AG04449 (cell line): Measurements from ENCODE around the gene EML6.

ENCODE experiments used
- CTCF ChIA-PET: fragments of 350-600 bp; formaldehyde crosslinking; extraction: SDS; loops from one replicate; lab custom pipeline; 2021; ENCODE audit warnings: antibody characterized with exemption; lab: Yijun Ruan, JAX
- POLR2A ChIA-PET: fragments of 400-600, 350-600 bp; formaldehyde crosslinking; extraction: SDS; loops from one replicate; lab custom pipeline; 2020; ENCODE audit warnings: antibody characterized with exemption, inconsistent platforms; lab: Yijun Ruan, JAX
- DNase-seq: peaks from one replicate; pipeline ENCODE4 v3.0.0-alpha.2; 2010; ENCODE audit warnings: low read depth, low spot score
- H3K4me3 ChIP-seq: 2 replicates; pipeline ENCODE4 v1.5.1; 2011; ENCODE audit warnings: low read depth, mild to moderate bottlenecking, control low read depth, low read length
- CTCF ChIP-seq: IDR thresholded peaks from one replicate; pipeline ENCODE4 v1.5.1; 2011; ENCODE audit warnings: mild to moderate bottlenecking, moderate library complexity, low read length, control low read depth, inconsistent platforms; ENCODE audit not compliant: insufficient read depth; ENCODE audit errors: missing control alignments

EML6 gene

DNA sequence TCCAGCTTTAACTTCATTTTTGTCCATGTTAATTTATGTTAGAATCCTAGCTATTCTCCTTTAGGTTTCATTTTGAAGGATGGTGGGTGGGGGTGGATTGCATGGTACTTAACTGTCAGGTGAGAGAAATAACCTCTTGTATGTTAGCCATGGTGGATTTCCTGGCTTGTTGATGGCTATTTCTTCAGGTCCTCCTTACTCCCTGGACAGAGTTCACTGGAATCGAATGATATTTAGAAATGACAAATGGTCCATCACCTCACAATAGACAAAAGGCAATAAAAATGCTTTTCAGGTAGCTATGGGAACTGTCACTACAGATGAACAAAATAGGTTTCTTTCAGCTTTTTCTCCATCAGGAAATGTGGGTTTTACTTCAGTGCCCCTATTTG lies 91.7 kb downstream of the EML6 start:
- H3K4me3 ChIP-seq, result no peak overlapping the region
- DNase-seq, result no peak
- ChIA-PET POLR2A (no interaction called here), CTCF (interaction anchor here (1.1 to 1.4 kb wide), 2 partner anchors 13 to 24 kb away, joined by 3 to 4 read pairs; no protein-coding TSS in a partner anchor)
- TF ChIP-seq CTCF, result no peak

DNA sequence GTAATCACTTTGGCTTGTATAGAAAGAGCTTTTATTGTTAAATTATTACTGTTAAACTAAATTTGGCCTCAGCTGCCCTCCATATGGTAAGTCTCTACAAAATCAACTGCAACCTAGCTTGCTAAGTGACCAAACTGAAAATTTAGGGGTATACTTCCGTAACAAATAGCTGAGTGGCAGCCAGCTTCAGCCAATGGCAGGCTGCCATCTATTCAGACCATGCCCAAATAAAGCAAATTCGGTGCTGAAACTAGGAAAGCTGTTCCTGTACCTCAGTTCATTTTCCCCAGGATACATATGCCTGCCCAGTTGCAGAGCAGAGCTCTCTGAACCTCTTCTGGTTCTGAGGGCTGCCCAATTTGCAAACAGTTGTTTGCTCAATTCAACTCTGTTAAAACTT lies 94.8 kb downstream of the EML6 start:
- H3K4me3 ChIP-seq, result no peak overlapping the region
- ChIA-PET CTCF (interaction anchor here (1.0 to 4.0 kb wide), 2 partner anchors 9 to 20 kb away, joined by 3 to 21 read pairs; no protein-coding TSS in a partner anchor), POLR2A (no interaction called here)
- DNase-seq, result no peak
- TF ChIP-seq CTCF, result no peak

GRCh38 chr2:54820558-54820957 lies 97.1 kb downstream of the EML6 start:
- no peak overlapping the region for H3K4me3 ChIP-seq
- DNase-seq, result no peak
- POLR2A ChIA-PET, result no interaction called here
- TF ChIP-seq CTCF, result no peak
- CTCF ChIA-PET, result interaction anchor here (1.3 to 4.0 kb wide), 2 partner anchors 15 to 18 kb away, joined by 3 to 21 read pairs; no protein-coding TSS in a partner anchor

DNA sequence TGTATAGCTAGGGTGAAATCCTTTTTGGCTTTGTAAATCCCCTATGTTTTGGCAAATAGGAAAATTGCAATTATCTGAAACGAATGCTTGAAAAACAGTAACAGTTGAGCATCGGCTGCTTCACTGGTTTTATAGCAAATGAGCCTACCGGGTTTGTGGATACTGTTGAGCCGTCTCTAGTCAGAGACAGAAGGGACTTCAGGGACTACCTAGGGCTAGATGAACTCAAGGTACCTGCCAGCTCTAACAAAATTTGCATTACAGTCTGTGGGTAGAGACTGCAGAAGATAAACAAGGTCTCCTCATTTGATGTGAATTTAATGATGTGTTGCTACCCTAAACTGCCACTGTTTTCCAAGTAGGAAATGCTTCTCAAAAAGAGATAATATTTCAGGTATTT lies 101.1 kb downstream of the EML6 start:
- POLR2A ChIA-PET, result no interaction called here
- no peak overlapping the region for H3K4me3 ChIP-seq
- DNase-seq, result no peak
- CTCF ChIA-PET, result interaction anchor here (9.3 kb wide), 1 partner anchor 15 kb away, joined by 95 read pairs; no protein-coding TSS in a partner anchor
- no peak for TF ChIP-seq CTCF

DNA sequence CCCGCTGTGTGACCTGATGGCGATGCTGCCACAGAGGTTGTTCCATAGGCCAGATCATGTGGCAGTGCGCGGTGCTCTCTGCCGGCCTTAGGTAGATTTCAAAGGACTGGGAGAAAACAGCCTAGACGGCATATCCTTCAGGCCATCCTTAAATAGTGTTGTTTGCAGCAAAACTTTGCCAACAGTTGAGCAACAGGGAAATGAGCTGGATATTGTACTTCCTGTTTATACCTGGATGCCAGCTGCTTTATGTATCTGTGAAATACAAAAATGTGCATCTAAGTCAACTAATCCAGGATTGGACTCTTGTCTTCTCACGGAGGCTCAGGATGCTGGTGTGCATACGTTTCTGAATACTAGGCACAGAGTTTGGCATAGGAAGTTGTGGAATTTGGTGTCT lies 107.1 kb downstream of the EML6 start:
- no peak for DNase-seq
- H3K4me3 ChIP-seq, result no peak overlapping the region
- ChIA-PET CTCF (interaction anchor here (2.5 to 9.3 kb wide), 2 partner anchors 9 to 723 kb away, joined by 6 to 95 read pairs; no protein-coding TSS in a partner anchor), POLR2A (no interaction called here)
- no peak for TF ChIP-seq CTCF

- ChIA-PET POLR2A (no interaction called here), CTCF (interaction anchor here (2.5 to 9.3 kb wide), 2 partner anchors 8 to 724 kb away, joined by 6 to 95 read pairs; no protein-coding TSS in a partner anchor)
- no peak for DNase-seq
- no peak overlapping the region for H3K4me3 ChIP-seq
- TF ChIP-seq CTCF, result no peak
Observed at GRCh38 chr2:54831480-54831879, 108.0 kb downstream of the EML6 start.
